Measurements from ENCODE around the gene SH3BP4.

- TF ChIP-seq TAF1 (IDR thresholded peaks at IDR 0.05; ENCODE audit: low read depth, low read length), result no peak
- no peak for TF ChIP-seq POLR2A (IDR thresholded peaks at IDR 0.05; ENCODE audit: low read depth, low read length)
- TF ChIP-seq POLR2AphosphoS5 (IDR thresholded peaks at IDR 0.05; ENCODE audit: low read depth, low read length), result no peak
- no peak for TF ChIP-seq POU2F2 (IDR thresholded peaks at IDR 0.05; ENCODE audit: low read depth, low read length)
- TF ChIP-seq SPI1 (IDR thresholded peaks at IDR 0.05; ENCODE audit: low read depth, low read length), result no peak
Measured at GRCh38 chr2:235009081-235009480, 57.3 kb downstream of the SH3BP4 start.
